GM18520 (cell line): ENCODE results near the gene ZNF354B.
"Not testable (repeated sequence)": the region's sequence is repeated elsewhere in the genome, so short reads cannot be mapped to it uniquely, and the experiment has no call there.

Experiments
- ATAC-seq: cut with Tn5 transposase; IDR thresholded peaks from one replicate; pipeline ENCODE4 v1.9.1; 2021; ENCODE audit not compliant: unreplicated experiment

The ZNF354B gene

DNA sequence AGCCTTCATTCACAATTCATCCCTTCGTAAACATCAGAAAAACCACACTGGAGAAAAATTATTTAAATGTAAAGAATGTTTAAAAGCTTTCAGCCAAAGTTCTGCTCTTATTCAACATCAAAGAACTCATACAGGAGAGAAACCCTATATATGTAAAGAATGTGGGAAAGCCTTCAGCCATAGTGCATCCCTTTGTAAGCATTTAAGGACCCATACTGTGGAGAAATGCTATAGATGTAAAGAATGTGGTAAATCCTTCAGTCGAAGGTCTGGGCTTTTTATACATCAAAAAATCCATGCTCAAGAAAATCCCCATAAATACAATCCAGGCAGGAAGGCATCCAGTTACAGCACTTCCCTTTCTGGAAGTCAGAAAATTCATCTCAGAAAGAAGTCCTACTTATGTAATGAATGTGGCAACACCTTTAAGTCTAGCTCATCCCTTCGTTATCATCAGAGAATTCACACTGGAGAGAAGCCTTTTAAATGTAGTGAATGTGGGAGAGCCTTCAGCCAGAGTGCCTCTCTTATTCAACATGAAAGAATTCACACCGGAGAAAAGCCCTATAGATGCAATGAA, 23.5 kb downstream of the ZNF354B start:
- not testable (repeated sequence) for ATAC-seq

DNA sequence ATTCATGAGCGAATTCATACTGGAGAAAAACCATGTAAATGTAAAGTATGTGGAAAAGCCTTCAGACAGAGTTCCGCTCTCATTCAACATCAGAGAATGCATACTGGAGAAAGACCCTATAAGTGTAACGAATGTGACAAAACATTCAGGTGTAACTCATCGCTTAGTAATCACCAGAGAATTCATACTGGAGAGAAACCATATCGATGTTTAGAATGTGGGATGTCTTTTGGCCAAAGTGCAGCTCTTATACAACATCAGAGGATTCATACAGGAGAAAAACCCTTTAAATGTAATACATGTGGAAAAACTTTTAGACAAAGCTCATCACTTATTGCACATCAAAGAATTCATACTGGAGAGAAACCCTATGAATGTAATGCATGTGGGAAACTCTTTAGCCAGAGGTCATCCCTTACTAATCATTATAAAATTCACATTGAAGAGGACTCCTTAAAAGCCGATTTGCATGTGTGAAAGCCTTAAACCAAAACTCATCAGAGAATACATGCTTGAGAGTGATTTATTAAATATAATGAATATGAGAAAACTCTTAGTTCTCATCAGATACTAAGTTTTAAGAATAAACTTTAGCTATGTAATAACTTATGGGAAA, 24.2 kb downstream of the ZNF354B start:
- no peak for ATAC-seq

DNA sequence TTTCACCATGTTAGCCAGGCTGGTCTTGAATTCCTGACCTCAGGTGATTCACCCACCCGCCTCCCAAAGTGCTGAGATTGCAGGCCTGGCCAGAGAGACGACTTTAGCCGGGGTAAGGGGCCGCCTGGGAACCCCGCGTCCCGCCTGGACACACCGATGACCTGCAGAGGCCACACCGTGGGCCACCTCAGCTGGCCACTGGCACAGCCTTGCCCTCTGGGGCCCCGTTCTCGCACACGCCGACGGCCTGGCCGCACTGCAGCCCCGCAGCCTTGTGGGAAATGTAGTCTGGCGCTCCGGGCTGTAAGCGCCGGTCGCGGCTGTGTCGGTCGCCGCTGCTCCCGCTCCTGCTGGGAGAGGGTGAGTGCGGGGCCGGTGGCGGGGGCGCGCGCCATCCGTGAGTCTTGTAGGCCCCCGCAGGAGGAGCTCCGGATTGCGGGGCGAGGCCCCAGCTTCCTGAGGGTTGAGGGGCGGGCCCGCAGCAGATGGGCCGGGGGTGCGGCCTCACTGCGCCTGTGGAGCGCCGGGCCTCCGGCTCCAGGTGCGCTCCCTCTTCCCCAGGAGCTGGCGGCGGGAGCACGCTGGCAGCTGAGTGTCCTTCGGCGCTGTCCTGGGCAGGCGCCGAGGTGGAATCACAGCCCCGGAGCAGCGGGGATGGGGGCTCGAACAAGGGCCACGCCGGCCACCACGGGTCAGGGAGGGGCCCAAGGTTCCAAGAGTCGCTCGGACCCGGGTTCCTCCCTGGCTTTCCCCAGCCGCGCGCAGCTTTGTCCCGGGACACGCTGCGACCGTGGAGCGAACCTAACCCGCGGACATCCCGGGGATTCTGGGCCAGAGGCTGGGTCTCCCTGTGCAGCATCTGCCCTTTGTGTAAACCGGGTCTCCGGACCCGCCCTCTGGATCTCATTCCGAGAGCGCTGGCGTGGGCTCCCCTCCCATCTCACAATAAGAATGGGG, 36.1 kb downstream of the ZNF354B start, which contains the start of gene ZFP2:
Gene ZFP2 (plus strand): TSS at position 299 of the 957 bp plus-strand sequence. CDS start 35,401 bp downstream, outside the sequence.
- ATAC-seq, result no peak

DNA sequence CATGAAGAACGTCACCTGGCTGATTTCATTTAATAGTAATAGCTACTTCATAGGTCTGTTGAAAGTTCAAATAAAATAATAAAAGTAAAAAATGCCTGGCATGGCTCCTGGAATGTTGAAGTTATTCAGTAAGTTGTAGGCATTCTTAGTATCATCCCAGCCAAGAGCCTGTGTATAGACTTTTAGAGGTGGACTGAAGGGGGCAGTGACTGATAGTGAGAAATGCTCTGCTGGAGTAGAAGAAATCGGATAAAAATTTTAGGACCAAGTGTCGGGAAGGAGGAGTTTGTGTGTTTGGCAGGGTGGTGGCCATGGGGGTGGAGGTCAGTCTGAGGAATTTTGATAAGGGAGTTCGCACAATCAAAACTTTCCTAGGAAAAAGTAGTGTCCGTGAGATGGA, 39.5 kb downstream of the ZNF354B start:
- no peak for ATAC-seq

DNA sequence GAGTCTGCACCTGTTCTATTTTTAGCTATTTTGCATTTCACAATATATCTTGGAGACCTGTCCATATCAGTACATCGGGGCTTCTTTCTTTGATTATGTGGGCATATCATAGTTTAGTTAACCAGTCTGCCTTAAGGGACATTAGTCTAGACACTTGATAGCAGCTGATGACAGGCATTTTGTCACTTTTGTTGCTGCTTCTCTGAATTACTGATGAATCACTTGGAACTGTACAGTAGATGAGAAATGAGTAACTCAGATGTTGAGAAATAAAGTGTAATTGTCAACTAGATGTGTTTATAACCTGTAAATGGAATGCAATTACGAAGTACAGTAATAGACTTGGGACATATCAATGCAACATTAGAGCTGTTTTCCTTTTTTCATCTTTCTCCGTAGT, 43.1 kb downstream of the ZNF354B start:
- ATAC-seq, result no peak

DNA sequence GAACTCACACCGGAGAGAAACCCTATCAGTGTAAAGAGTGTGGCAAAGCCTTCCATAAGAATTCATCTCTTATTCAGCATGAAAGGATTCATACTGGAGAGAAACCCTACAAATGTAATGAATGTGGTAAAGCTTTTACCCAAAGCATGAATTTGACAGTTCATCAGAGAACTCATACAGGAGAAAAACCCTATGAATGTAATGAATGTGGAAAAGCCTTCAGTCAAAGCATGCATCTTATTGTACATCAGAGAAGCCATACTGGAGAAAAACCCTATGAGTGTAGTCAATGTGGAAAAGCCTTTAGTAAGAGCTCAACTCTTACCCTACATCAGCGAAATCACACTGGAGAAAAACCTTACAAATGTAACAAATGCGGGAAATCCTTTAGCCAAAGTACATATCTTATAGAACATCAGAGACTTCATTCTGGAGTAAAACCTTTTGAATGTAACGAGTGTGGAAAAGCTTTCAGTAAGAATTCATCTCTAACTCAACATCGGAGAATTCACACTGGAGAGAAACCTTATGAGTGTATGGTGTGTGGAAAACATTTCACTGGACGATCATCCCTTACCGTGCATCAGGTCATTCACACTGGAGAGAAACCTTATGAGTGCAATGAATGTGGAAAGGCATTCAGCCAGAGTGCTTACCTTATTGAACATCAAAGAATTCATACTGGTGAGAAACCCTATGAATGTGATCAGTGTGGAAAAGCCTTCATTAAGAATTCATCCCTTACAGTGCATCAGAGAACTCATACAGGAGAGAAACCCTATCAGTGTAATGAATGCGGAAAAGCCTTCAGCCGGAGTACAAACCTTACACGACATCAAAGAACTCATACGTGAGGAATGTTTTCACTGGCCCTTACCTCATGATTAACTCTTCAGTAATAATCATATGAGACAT, 72.3 kb downstream of the ZNF354B start:
- ATAC-seq, result no peak
